Vagina (tissue), 2 donors: ENCODE measurements around the gene KRTAP12-3. TPM values are rescaled to one million over a fixed set of nuclear protein-coding genes. Genes with fewer than 3 reads are reported as not detected.
A peak's percentile ranks its signal among the peaks of the same experiment; 100 is the strongest.

Experiments
- DNase-seq, 2 donors: peaks; one replicate each; pipeline ENCODE4 v3.0.0-alpha.2; 2017; ENCODE audit errors: extremely low spot score in 2 of 2
- H3K27ac ChIP-seq: fragments of 200-600 bp; sonication (generic); one replicate; pipeline ENCODE4 v1.5.1; 2019
- H3K27me3 ChIP-seq: fragments of 200-600 bp; sonication (generic); one replicate; pipeline ENCODE4 v1.5.1; 2019
- H3K36me3 ChIP-seq, 2 donors: fragments of 200-600 bp; sonication (generic); one replicate each; pipeline ENCODE4 v1.5.1; 2017 to 2019
- H3K4me1 ChIP-seq: fragments of 200-600 bp; sonication (generic); one replicate; pipeline ENCODE4 v1.5.1; 2019
- H3K4me3 ChIP-seq, 2 donors: fragments of 200-600 bp; sonication (generic); 1 replicate in 1 of 2; 2 replicates in 1 of 2; pipeline ENCODE4 v1.5.1; 2016 to 2019
- H3K9me3 ChIP-seq: fragments of 200-600 bp; sonication (generic); one replicate; pipeline ENCODE4 v1.5.1; 2019
- POLR2A ChIP-seq, 2 donors: fragments of 450-650 bp; IDR thresholded peaks; one replicate each; pipeline ENCODE4 v1.6.1; 2017; ENCODE audit warnings: antibody characterized with exemption in 2 of 2, mild to moderate bottlenecking in 2 of 2, moderate library complexity in 2 of 2
- POLR2AphosphoS5 ChIP-seq, 2 donors: sonication (generic); formaldehyde crosslinking; IDR thresholded peaks; one replicate each; pipeline ENCODE4 v1.9.0; 2017; ENCODE audit warnings: antibody characterized with exemption in 2 of 2, mild to moderate bottlenecking in 2 of 2, low read depth in 1 of 2; ENCODE audit not compliant: insufficient read depth in 1 of 2
- intact Hi-C: fragments of 100-400 bp; cut with DNase I; formaldehyde crosslinking; loops from one replicate; pipeline ENCODE4 v1.15.1; 2023
- total RNA-seq: library from RNA; depleted of rRNA; stranded (reverse); fragments of >200 nt; gene quantifications from one replicate; pipeline ENCODE4 v1.2.3, GENCODE V29; 2016
- TF ChIP-seq, protein P1 (sequence below), 3 experiments: fragments of 450-650 bp in 2 of 3; fragments of 200-600 bp in 1 of 3; sonication (generic) in 1 of 3; IDR thresholded peaks; one replicate each; pipeline ENCODE4 v1.5.1; 2017 to 2019; ENCODE audit warnings: antibody characterized with exemption in 3 of 3, mild to moderate bottlenecking in 2 of 3, moderate library complexity in 2 of 3

KRTAP12-3 gene
- total RNA-seq, 1 donor from 2014 or later = not detected

DNA sequence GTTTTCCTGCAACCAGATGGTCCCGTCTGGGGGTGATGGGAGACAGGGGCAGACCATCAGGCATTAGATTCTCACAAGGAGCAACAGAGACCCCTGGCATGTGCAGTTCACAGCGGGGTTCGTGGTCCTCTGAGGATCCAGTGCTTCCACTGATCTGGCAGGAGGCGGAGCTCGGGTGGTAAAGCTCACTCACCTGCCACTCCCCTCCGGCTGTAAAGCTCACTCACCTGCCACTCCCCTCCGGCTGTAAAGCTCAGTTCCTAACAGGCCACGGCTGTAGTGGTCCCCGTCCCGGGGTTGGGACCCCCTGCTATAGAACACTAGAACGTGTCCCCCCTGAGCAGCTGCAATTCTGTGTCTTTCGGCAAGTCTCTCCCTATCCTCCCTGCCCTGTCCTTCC lies 43.8 kb downstream of the KRTAP12-3 start:
- peak in 1 of 2 donors; percentile 82 for DNase-seq
- TF ChIP-seq, protein P1, sequence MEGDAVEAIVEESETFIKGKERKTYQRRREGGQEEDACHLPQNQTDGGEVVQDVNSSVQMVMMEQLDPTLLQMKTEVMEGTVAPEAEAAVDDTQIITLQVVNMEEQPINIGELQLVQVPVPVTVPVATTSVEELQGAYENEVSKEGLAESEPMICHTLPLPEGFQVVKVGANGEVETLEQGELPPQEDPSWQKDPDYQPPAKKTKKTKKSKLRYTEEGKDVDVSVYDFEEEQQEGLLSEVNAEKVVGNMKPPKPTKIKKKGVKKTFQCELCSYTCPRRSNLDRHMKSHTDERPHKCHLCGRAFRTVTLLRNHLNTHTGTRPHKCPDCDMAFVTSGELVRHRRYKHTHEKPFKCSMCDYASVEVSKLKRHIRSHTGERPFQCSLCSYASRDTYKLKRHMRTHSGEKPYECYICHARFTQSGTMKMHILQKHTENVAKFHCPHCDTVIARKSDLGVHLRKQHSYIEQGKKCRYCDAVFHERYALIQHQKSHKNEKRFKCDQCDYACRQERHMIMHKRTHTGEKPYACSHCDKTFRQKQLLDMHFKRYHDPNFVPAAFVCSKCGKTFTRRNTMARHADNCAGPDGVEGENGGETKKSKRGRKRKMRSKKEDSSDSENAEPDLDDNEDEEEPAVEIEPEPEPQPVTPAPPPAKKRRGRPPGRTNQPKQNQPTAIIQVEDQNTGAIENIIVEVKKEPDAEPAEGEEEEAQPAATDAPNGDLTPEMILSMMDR (IDR thresholded peaks at IDR 0.05) = no peak
- TF ChIP-seq POLR2A (IDR thresholded peaks at IDR 0.05) = no peak
- TF ChIP-seq POLR2AphosphoS5 (IDR thresholded peaks at IDR 0.05; ENCODE audit: insufficient read depth in 1 of 2, low read depth in 1 of 2) = no peak
- peaks cover 4% of the 10 kb centered on the region for H3K27me3 ChIP-seq
- no peaks in the 10 kb centered on the region for H3K9me3 ChIP-seq
- H3K27ac ChIP-seq = no peak overlapping the region
- no peak overlapping the region for H3K4me3 ChIP-seq
- no peaks in the 10 kb centered on the region for H3K4me1 ChIP-seq
- no peaks in the 10 kb centered on the region for H3K36me3 ChIP-seq
- intact Hi-C loops = no loop called here

- peak; percentile 77 to 93 for DNase-seq
- TF ChIP-seq POLR2A (IDR thresholded peaks at IDR 0.05) = no peak
- TF ChIP-seq, protein P1 (IDR thresholded peaks at IDR 0.05) = no peak
- no peak for TF ChIP-seq POLR2AphosphoS5 (IDR thresholded peaks at IDR 0.05; ENCODE audit: insufficient read depth in 1 of 2, low read depth in 1 of 2)
- no peaks in the 10 kb centered on the region for H3K4me1 ChIP-seq
- no peak overlapping the region for H3K27ac ChIP-seq
- H3K27me3 ChIP-seq = peaks cover 12% of the 10 kb centered on the region
- no peaks in the 10 kb centered on the region for H3K36me3 ChIP-seq
- no peak overlapping the region for H3K4me3 ChIP-seq
- H3K9me3 ChIP-seq = no peaks in the 10 kb centered on the region
- intact Hi-C loops = no loop called here
These were observed 44.6 kb downstream of the KRTAP12-3 start for GRCh38 chr21:44702111-44702972.

- intact Hi-C loops = no loop called here
- Histone ChIP-seq H3K27me3 (peaks cover 12% of the 10 kb centered on the region), H3K4me3 (no peak overlapping the region), H3K4me1 (no peaks in the 10 kb centered on the region), H3K27ac (no peak overlapping the region), H3K36me3 (no peaks in the 10 kb centered on the region), H3K9me3 (no peaks in the 10 kb centered on the region)
- TF ChIP-seq, protein P1 (IDR thresholded peaks at IDR 0.05) = no peak
- TF ChIP-seq POLR2AphosphoS5 (IDR thresholded peaks at IDR 0.05; ENCODE audit: insufficient read depth in 1 of 2, low read depth in 1 of 2) = no peak
- DNase-seq = peak; percentile 65 to 79
These were observed 45.4 kb downstream of the KRTAP12-3 start for GRCh38 chr21:44702973-44703730.

DNA sequence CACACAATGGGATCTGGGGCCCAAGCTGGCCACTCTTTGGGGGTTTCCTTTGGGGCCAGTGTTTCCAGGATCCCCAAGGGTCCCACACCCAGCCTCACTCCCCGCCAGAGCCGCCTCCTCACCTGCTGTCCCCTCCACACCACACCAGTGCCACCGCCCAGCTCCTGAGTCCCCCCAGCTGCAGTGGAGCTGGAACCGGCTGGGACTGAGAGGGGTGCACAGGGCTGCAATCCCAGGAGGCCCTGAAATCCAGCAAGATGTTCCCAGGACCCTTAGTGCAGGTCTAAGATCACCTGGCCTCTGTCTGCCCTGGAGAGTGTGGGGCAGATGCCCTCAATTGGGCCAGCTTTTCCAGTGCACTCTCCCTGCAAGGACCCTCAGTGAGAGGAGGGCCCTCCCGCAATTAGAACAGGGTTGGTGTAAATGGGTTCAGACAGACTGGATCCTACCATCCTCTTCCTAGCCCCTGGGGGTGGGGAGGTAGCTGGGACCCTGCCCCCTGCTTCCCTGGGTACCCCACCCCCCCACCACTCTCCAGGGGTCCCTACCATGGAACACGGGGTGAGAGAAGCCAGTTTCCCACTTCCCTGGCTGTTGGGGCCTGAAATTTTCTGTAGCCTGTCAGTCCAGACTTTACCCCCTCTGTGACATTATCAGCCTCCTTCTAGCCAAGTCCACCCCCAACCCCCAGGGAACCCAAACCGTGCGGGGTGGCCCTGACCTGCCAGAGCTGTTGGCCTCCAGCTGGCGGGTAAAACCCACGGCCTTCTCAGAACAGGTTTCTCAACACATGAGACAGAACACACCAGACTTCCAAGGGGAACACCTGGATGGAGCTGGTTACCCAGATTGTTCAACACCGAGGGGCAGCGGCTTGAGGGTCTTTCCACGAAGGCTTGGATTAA lies 46.3 kb downstream of the KRTAP12-3 start:
- no peak for TF ChIP-seq POLR2A (IDR thresholded peaks at IDR 0.05)
- TF ChIP-seq POLR2AphosphoS5 (IDR thresholded peaks at IDR 0.05; ENCODE audit: insufficient read depth in 1 of 2, low read depth in 1 of 2) = no peak
- TF ChIP-seq, protein P1 (IDR thresholded peaks at IDR 0.05) = no peak
- Histone ChIP-seq H3K27me3 (peaks cover 12% of the 10 kb centered on the region), H3K9me3 (no peaks in the 10 kb centered on the region), H3K4me1 (peaks cover 1% of the 10 kb centered on the region), H3K36me3 (no peaks in the 10 kb centered on the region), H3K4me3 (no peak overlapping the region), H3K27ac (no peak overlapping the region)
- intact Hi-C loops = no loop called here
- peak; percentile 47 to 91 for DNase-seq
